Liver (tissue), 9 donors: ENCODE measurements around the gene ATP5F1D. TPM values are rescaled to one million over a fixed set of nuclear protein-coding genes. Genes with fewer than 3 reads are reported as not detected.

Experiments used
- DNase-seq: peaks from one replicate; pipeline ENCODE4 v3.0.0-alpha.2; 2017; ENCODE audit warnings: low spot score
- H3K27ac ChIP-seq, 2 donors: one replicate each; pipeline ENCODE4 v1.7.0; 2013; ENCODE audit warnings: inconsistent platforms in 2 of 2, low read length in 2 of 2, control low read depth in 1 of 2, low read depth in 1 of 2, mild to moderate bottlenecking in 1 of 2
- H3K27me3 ChIP-seq, 4 donors: one replicate each; pipeline versions ENCODE4 v1.6.1 to v1.7.0; 2013; ENCODE audit warnings: low read length in 3 of 4, inconsistent platforms in 1 of 4, mild to moderate bottlenecking in 1 of 4, moderate library complexity in 1 of 4; ENCODE audit not compliant: control insufficient read depth in 4 of 4, insufficient read depth in 4 of 4
- H3K36me3 ChIP-seq, 4 donors: one replicate each; pipeline versions ENCODE4 v1.6.1 to v1.7.0; 2013; ENCODE audit warnings: low read length in 3 of 4, mild to moderate bottlenecking in 3 of 4, low read depth in 1 of 4, moderate library complexity in 1 of 4; ENCODE audit not compliant: control insufficient read depth in 4 of 4, insufficient read depth in 3 of 4
- H3K4me1 ChIP-seq, 4 donors: one replicate each; pipeline versions ENCODE4 v1.6.1 to v1.7.0; 2013; ENCODE audit warnings: low read length in 3 of 4, mild to moderate bottlenecking in 3 of 4, moderate library complexity in 1 of 4; ENCODE audit not compliant: control insufficient read depth in 4 of 4, insufficient read depth in 4 of 4
- H3K4me3 ChIP-seq, 3 donors: one replicate each; pipeline versions ENCODE4 v1.6.1 to v1.7.0; 2013; ENCODE audit warnings: low read length in 3 of 3, control low read depth in 1 of 3, low read depth in 1 of 3, mild to moderate bottlenecking in 1 of 3
- H3K9ac ChIP-seq, 2 donors: one replicate each; pipeline ENCODE4 v1.7.0; 2013; ENCODE audit warnings: low read length in 2 of 2, mild to moderate bottlenecking in 2 of 2, moderate library complexity in 2 of 2, control low read depth in 1 of 2, low read depth in 1 of 2
- H3K9me3 ChIP-seq, 4 donors: one replicate each; pipeline versions ENCODE4 v1.6.1 to v1.7.0; 2013; ENCODE audit warnings: low read length in 3 of 4; ENCODE audit not compliant: control insufficient read depth in 4 of 4
- EGR1 ChIP-seq, 2 donors: IDR thresholded peaks; 2 replicates each; pipeline ENCODE4 v1.6.1; 2016 to 2018; ENCODE audit warnings: antibody characterized with exemption in 2 of 2, low read depth in 2 of 2
- FOXA1 ChIP-seq: IDR thresholded peaks from 2 replicates; pipeline ENCODE4 v1.6.1; 2016; ENCODE audit warnings: antibody characterized with exemption
- FOXA2 ChIP-seq: IDR thresholded peaks from 2 replicates; pipeline ENCODE4 v1.6.1; 2016; ENCODE audit warnings: antibody characterized with exemption
- GABPA ChIP-seq, 2 donors: IDR thresholded peaks in 1 of 2; conservative IDR thresholded peaks in 1 of 2; 2 replicates each; pipeline ENCODE4 v1.6.1; 2016; ENCODE audit warnings: antibody characterized with exemption in 2 of 2, mild to moderate bottlenecking in 1 of 2, moderate library complexity in 1 of 2
- HNF4A ChIP-seq, 2 donors: conservative IDR thresholded peaks; 2 replicates each; pipeline ENCODE4 v1.6.1; 2016; ENCODE audit warnings: antibody characterized with exemption in 2 of 2, mild to moderate bottlenecking in 2 of 2
- HNF4G ChIP-seq: IDR thresholded peaks from 2 replicates; pipeline ENCODE4 v1.6.1; 2016; ENCODE audit warnings: antibody characterized with exemption
- JUND ChIP-seq, 2 donors: IDR thresholded peaks; 2 replicates each; pipeline ENCODE4 v1.6.1; 2016; ENCODE audit warnings: antibody characterized with exemption in 2 of 2
- NR2F2 ChIP-seq: IDR thresholded peaks from 2 replicates; pipeline ENCODE4 v1.6.1; 2016; ENCODE audit warnings: antibody characterized with exemption
- RAD21 ChIP-seq, 2 donors: IDR thresholded peaks; 2 replicates each; pipeline ENCODE4 v1.6.1; 2016; ENCODE audit warnings: antibody characterized with exemption in 2 of 2, mild to moderate bottlenecking in 2 of 2
- RXRA ChIP-seq, 2 donors: IDR thresholded peaks; 2 replicates each; pipeline ENCODE4 v1.6.1; 2017 to 2018; ENCODE audit warnings: antibody characterized with exemption in 2 of 2, mild to moderate bottlenecking in 1 of 2
- SP1 ChIP-seq: IDR thresholded peaks from 2 replicates; pipeline ENCODE4 v1.6.1; 2018; ENCODE audit warnings: antibody characterized with exemption, mild to moderate bottlenecking
- TAF1 ChIP-seq: conservative IDR thresholded peaks from 2 replicates; pipeline ENCODE4 v1.6.1; 2016; ENCODE audit warnings: antibody characterized with exemption, mild to moderate bottlenecking
- YY1 ChIP-seq: IDR thresholded peaks from 2 replicates; pipeline ENCODE4 v1.6.1; 2016; ENCODE audit warnings: antibody characterized with exemption, mild to moderate bottlenecking
- WGBS: extraction: QIAGEN DNeasy Blood & Tissue Kit; methylation state at CpG from one replicate; pipeline ENCODE4 v1.1.7; 2013; 5-methylcytosine and 5-hydroxymethylcytosine counted together
- polyA plus RNA-seq, 2 donors: library from polyadenylated mRNA; stranded (reverse) in 1 of 2; unstranded in 1 of 2; fragments of 200-250 nt in 1 of 2; fragments of >200 nt in 1 of 2; fragmentation: Nextera tagmentation in 1 of 2; extraction: Ambion mirVana in 1 of 2; gene quantifications; one replicate each; pipeline versions ENCODE4 v1.2.1 to v1.2.3, GENCODE V29; 2013 to 2015
- total RNA-seq, 2 donors: library from RNA; depleted of rRNA; stranded (reverse); fragments of >200 nt; gene quantifications; one replicate each; pipeline ENCODE4 v1.2.3, GENCODE V29; 2014
- TF ChIP-seq, protein P1 (sequence below): fragments of 150-350 bp; IDR thresholded peaks from 2 replicates; pipeline ENCODE4 v1.5.1; 2017; ENCODE audit warnings: improper control_type of control experiment, low read depth, low read length; ENCODE audit not compliant: missing input control
- TF ChIP-seq, protein P2 (sequence below): IDR thresholded peaks from 2 replicates; pipeline ENCODE4 v1.6.1; 2016; ENCODE audit warnings: antibody characterized with exemption
- TF ChIP-seq, protein P3 (sequence below): IDR thresholded peaks from 2 replicates; pipeline ENCODE4 v1.6.1; 2016; ENCODE audit warnings: antibody characterized with exemption, mild to moderate bottlenecking
- TF ChIP-seq, protein P4 (sequence below): IDR thresholded peaks from 2 replicates; pipeline ENCODE4 v1.6.1; 2016; ENCODE audit warnings: antibody characterized with exemption
- TF ChIP-seq, protein P5 (sequence below): IDR thresholded peaks from 2 replicates; pipeline ENCODE4 v1.6.1; 2016; ENCODE audit warnings: antibody characterized with exemption
- donor health status: healthy.
- donor health status: healthy.
- donor health status: healthy.
- donor health status: healthy.
- donor health status: healthy.

The ATP5F1D gene
- total and polyA plus RNA-seq, 4 donors: 20.2 to 315 (median 145) TPM

DNA sequence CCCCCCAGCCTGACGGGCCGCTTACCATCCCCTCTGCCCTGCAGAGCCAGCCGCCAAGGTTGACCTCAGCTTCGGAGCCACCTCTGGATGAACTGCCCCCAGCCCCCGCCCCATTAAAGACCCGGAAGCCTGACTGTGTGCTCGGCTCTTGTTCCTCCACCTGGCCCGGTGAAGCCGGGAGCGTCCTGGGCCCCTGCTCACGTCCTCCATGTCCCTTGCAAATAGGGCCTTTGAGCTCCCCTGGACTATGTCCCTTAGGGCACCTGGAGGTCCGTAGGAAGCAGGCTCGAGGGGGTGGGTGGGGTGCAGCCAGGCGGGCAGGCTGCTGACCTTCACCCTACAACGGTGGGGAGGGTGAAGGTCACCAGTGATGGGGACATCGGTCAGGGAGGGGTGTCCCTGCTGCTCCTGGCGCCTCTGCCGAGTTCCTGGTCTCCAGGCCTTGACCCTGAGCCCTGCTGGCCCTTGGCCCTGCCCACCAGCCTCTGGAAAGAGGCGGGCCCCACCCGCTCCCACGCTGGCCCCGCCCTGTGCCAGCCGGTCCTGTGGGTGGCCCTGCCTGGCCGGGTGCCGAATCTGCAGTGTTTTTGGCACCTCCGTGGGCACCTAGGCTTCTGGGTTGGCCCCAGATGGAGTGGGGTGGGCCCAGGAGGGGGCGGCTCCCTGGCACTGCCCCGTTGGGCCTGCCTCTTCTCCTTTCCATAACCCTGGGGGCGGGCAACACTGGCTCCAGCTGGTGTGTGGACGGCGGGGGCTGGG, 3.3 kb downstream of the ATP5F1D start:
- Histone ChIP-seq H3K4me3 (peak overlapping the region in 1 of 3 donors; percentile 38), H3K4me1 (peaks cover 34 to 73% (median 57%) of the 10 kb centered on the region in 4 donors), H3K9ac (peak overlapping the region in 1 of 2 donors; percentile 25), H3K9me3 (no peaks in the 10 kb centered on the region), H3K27me3 (no peaks in the 10 kb centered on the region), H3K36me3 (no peaks in the 10 kb centered on the region), H3K27ac (peak overlapping the region; percentile 86 to 92)
- no peak for DNase-seq
- TF ChIP-seq YY1: peak; percentile 50
- TF ChIP-seq, protein P1, sequence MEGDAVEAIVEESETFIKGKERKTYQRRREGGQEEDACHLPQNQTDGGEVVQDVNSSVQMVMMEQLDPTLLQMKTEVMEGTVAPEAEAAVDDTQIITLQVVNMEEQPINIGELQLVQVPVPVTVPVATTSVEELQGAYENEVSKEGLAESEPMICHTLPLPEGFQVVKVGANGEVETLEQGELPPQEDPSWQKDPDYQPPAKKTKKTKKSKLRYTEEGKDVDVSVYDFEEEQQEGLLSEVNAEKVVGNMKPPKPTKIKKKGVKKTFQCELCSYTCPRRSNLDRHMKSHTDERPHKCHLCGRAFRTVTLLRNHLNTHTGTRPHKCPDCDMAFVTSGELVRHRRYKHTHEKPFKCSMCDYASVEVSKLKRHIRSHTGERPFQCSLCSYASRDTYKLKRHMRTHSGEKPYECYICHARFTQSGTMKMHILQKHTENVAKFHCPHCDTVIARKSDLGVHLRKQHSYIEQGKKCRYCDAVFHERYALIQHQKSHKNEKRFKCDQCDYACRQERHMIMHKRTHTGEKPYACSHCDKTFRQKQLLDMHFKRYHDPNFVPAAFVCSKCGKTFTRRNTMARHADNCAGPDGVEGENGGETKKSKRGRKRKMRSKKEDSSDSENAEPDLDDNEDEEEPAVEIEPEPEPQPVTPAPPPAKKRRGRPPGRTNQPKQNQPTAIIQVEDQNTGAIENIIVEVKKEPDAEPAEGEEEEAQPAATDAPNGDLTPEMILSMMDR: no peak
- TF ChIP-seq FOXA1: peak; percentile 62
- peak in 1 of 2 donors; percentile 17 for TF ChIP-seq RAD21 (IDR thresholded peaks at IDR 0.05)
- TF ChIP-seq, protein P2, sequence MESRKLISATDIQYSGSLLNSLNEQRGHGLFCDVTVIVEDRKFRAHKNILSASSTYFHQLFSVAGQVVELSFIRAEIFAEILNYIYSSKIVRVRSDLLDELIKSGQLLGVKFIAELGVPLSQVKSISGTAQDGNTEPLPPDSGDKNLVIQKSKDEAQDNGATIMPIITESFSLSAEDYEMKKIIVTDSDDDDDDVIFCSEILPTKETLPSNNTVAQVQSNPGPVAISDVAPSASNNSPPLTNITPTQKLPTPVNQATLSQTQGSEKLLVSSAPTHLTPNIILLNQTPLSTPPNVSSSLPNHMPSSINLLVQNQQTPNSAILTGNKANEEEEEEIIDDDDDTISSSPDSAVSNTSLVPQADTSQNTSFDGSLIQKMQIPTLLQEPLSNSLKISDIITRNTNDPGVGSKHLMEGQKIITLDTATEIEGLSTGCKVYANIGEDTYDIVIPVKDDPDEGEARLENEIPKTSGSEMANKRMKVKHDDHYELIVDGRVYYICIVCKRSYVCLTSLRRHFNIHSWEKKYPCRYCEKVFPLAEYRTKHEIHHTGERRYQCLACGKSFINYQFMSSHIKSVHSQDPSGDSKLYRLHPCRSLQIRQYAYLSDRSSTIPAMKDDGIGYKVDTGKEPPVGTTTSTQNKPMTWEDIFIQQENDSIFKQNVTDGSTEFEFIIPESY: peak; percentile 75
- peak in 1 of 2 donors; percentile 88 for TF ChIP-seq EGR1 (IDR thresholded peaks at IDR 0.05; ENCODE audit: low read depth in 2 of 2)
- TF ChIP-seq, protein P3, sequence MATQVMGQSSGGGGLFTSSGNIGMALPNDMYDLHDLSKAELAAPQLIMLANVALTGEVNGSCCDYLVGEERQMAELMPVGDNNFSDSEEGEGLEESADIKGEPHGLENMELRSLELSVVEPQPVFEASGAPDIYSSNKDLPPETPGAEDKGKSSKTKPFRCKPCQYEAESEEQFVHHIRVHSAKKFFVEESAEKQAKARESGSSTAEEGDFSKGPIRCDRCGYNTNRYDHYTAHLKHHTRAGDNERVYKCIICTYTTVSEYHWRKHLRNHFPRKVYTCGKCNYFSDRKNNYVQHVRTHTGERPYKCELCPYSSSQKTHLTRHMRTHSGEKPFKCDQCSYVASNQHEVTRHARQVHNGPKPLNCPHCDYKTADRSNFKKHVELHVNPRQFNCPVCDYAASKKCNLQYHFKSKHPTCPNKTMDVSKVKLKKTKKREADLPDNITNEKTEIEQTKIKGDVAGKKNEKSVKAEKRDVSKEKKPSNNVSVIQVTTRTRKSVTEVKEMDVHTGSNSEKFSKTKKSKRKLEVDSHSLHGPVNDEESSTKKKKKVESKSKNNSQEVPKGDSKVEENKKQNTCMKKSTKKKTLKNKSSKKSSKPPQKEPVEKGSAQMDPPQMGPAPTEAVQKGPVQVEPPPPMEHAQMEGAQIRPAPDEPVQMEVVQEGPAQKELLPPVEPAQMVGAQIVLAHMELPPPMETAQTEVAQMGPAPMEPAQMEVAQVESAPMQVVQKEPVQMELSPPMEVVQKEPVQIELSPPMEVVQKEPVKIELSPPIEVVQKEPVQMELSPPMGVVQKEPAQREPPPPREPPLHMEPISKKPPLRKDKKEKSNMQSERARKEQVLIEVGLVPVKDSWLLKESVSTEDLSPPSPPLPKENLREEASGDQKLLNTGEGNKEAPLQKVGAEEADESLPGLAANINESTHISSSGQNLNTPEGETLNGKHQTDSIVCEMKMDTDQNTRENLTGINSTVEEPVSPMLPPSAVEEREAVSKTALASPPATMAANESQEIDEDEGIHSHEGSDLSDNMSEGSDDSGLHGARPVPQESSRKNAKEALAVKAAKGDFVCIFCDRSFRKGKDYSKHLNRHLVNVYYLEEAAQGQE: no peak
- TF ChIP-seq HNF4G: peak; percentile 87
- TF ChIP-seq GABPA (IDR thresholded peaks at IDR 0.05 in 1 of 2, conservative IDR thresholded peaks at IDR 0.05 in 1 of 2): peak in 1 of 2 donors; percentile 50
- TF ChIP-seq, protein P4, sequence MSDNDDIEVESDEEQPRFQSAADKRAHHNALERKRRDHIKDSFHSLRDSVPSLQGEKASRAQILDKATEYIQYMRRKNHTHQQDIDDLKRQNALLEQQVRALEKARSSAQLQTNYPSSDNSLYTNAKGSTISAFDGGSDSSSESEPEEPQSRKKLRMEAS: peak; percentile 71
- peak; percentile 39 to 63 for TF ChIP-seq JUND (IDR thresholded peaks at IDR 0.05)
- TF ChIP-seq NR2F2: peak; percentile 95
- peak; percentile 95 for TF ChIP-seq SP1
- peak; percentile 45 for TF ChIP-seq FOXA2
- no peak for TF ChIP-seq TAF1
- TF ChIP-seq, protein P5, sequence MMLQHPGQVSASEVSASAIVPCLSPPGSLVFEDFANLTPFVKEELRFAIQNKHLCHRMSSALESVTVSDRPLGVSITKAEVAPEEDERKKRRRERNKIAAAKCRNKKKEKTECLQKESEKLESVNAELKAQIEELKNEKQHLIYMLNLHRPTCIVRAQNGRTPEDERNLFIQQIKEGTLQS: no peak
- TF ChIP-seq HNF4A (conservative IDR thresholded peaks at IDR 0.05): peak; percentile 94 to 96
- TF ChIP-seq RXRA (IDR thresholded peaks at IDR 0.05): peak; percentile 96 to 97
- WGBS: 8% methylated on average over 31 of the region's 31 CpGs
